Measurements from ENCODE around the gene ZBTB4.

ZBTB4 gene

GRCh38 chr17:7438656-7439460 is 40.6 kb downstream of the ZBTB4 start:
- no peak for DNase-seq

- DNase-seq: peak; percentile 84
These were observed 41.3 kb downstream of the ZBTB4 start for GRCh38 chr17:7437950-7438614.

GRCh38 chr17:7437369-7437863 is 42.0 kb downstream of the ZBTB4 start:
- DNase-seq: no peak

- peak; percentile 85 for DNase-seq
These were observed 42.7 kb downstream of the ZBTB4 start for GRCh38 chr17:7436556-7437368.

- DNase-seq: peak; percentile 70
These were observed 43.5 kb downstream of the ZBTB4 start for GRCh38 chr17:7435676-7436555.

GRCh38 chr17:7432296-7432695 is 47.1 kb downstream of the ZBTB4 start:
- DNase-seq: no peak

GRCh38 chr17:7431231-7431630 is 48.2 kb downstream of the ZBTB4 start:
- DNase-seq: no peak

- no peak for DNase-seq
These were observed 49.7 kb downstream of the ZBTB4 start for GRCh38 chr17:7429722-7430121.

- DNase-seq: no peak
These were observed 50.9 kb downstream of the ZBTB4 start, which contains the start of gene SPEM3 for GRCh38 chr17:7428557-7428956. Gene SPEM3, plus strand, starts transcription at chr17:7428857. Its CDS starts 46 bp downstream, at chr17:7428903.

GRCh38 chr17:7427549-7427948 is 51.9 kb downstream of the ZBTB4 start:
- no peak for DNase-seq

- DNase-seq: no peak
These were observed 52.4 kb downstream of the ZBTB4 start for GRCh38 chr17:7426896-7427489.

GRCh38 chr17:7426203-7426863 is 53.1 kb downstream of the ZBTB4 start:
- no peak for DNase-seq

- no peak for DNase-seq
These were observed 53.7 kb downstream of the ZBTB4 start for GRCh38 chr17:7425756-7426155.

GRCh38 chr17:7425316-7425715 is 54.1 kb downstream of the ZBTB4 start, which contains the start of gene SPEM2:
Gene SPEM2, plus strand, starts transcription at chr17:7425616. Its CDS starts 73 bp downstream, at chr17:7425689.
- no peak for DNase-seq

GRCh38 chr17:7423679-7424078 is 55.8 kb downstream of the ZBTB4 start:
- DNase-seq: no peak

- DNase-seq: no peak
These were observed 58.2 kb downstream of the ZBTB4 start for GRCh38 chr17:7421186-7421585.

- DNase-seq: no peak
These were observed 59.4 kb downstream of the ZBTB4 start, which contains the start of gene SPEM1 for GRCh38 chr17:7419819-7420610. Gene SPEM1, plus strand, starts transcription at chr17:7420324. Its CDS starts 61 bp downstream, at chr17:7420385.

GRCh38 chr17:7418472-7419152 is 60.8 kb downstream of the ZBTB4 start:
- no peak for DNase-seq

- no peak for DNase-seq
These were observed 62.3 kb downstream of the ZBTB4 start for GRCh38 chr17:7417056-7417655.

Data from CD4-positive, alpha-beta T cell treated with Interleukin-6 for 4 hours (primary cell).